HepG2 (cell line): ENCODE measurements around the gene LAMA5. TPM values are rescaled to one million over a fixed set of nuclear protein-coding genes. Genes with fewer than 3 reads are reported as not detected.
A peak's percentile ranks its signal among the peaks of the same experiment; 100 is the strongest.

Experiments
- ATAC-seq: fragments of 200-7000 bp; cut with Tn5 transposase; 3 replicates; pipeline ENCODE4 v1.9.1; 2020; ENCODE audit warnings: mild to moderate bottlenecking, moderate library complexity
- BruUV-seq: library from RNA; stranded (reverse); fragments of 400-500 nt; replicated peaks from 2 replicates; lab custom pipeline; 2021; lab: Mats Ljungman, UMichigan
- CTCF ChIA-PET: fragments of 300-600 bp; formaldehyde crosslinking; extraction: SDS; loops from one replicate; lab custom pipeline; 2021; ENCODE audit warnings: low total read pairs, inconsistent platforms, low intra/inter-chr PET ratio; lab: Yijun Ruan, JAX
- POLR2A ChIA-PET: fragments of 350-600 bp; sonication (Branson Sonifier 250); formaldehyde crosslinking; loops from one replicate; lab custom pipeline; 2020; ENCODE audit warnings: antibody characterized with exemption, inconsistent platforms; lab: Yijun Ruan, JAX
- DNase-seq: peaks from one replicate; pipeline ENCODE4 v3.0.0-alpha.2; 2015; ENCODE audit warnings: low spot score
- FAIRE-seq: peaks from 3 replicates; lab custom pipeline; 2011; peaks lifted over from hg19 to GRCh38; lab: Jason Lieb, UNC
- H2AFZ ChIP-seq: one replicate; pipeline ENCODE4 v1.6.1; 2011; ENCODE audit warnings: low read length, inconsistent platforms
- H3K27ac ChIP-seq: fragments of 300-600 bp; 3 replicates; pipeline ENCODE4 v1.8.0; 2011; ENCODE audit warnings: mixed run types, mild to moderate bottlenecking, mixed read lengths, low read length, inconsistent platforms; ENCODE audit not compliant: insufficient read depth; ENCODE audit errors: extremely low read length
- H3K27me3 ChIP-seq, 2 experiments: fragments of 200-600 bp in 1 of 2; 2 replicates in 1 of 2; 3 replicates in 1 of 2; pipeline versions ENCODE4 v1.6.0 to v1.8.0; 2011; ENCODE audit warnings: low read length in 2 of 2, mild to moderate bottlenecking in 2 of 2, moderate library complexity in 2 of 2, inconsistent platforms in 1 of 2; ENCODE audit not compliant: insufficient read depth in 2 of 2, control insufficient read depth in 1 of 2
- H3K36me3 ChIP-seq, 2 experiments: fragments of 200-600 bp in 1 of 2; replicated peaks in 1 of 2; 2 replicates in 1 of 2; 3 replicates in 1 of 2; pipeline versions ENCODE4 v1.5.1 to v1.8.0; 2011; ENCODE audit warnings: low read length in 2 of 2, inconsistent platforms in 1 of 2; ENCODE audit not compliant: insufficient read depth in 2 of 2, control insufficient read depth in 1 of 2
- H3K4me1 ChIP-seq: 2 replicates; pipeline ENCODE4 v1.5.1; 2012; ENCODE audit warnings: low read length, inconsistent platforms; ENCODE audit not compliant: insufficient read depth
- H3K4me2 ChIP-seq: 2 replicates; pipeline ENCODE4 v1.6.0; 2011; ENCODE audit warnings: low read depth, low read length, inconsistent platforms
- H3K4me3 ChIP-seq, 3 experiments: fragments of 200-600 bp in 1 of 3; sonication (generic), shearing (Covaris generic) in 1 of 3; replicated peaks in 1 of 3; 2 replicates each; pipeline ENCODE4 v1.5.1; 2011 to 2016; ENCODE audit warnings: low read length in 3 of 3, inconsistent platforms in 2 of 3, low read depth in 2 of 3, mild to moderate bottlenecking in 2 of 3, control low read depth in 1 of 3, mixed read lengths in 1 of 3; ENCODE audit not compliant: insufficient read depth in 1 of 3
- H3K79me2 ChIP-seq: one replicate; pipeline ENCODE4 v1.6.1; 2011; ENCODE audit warnings: low read length, inconsistent platforms; ENCODE audit not compliant: insufficient read depth
- H3K9ac ChIP-seq: 2 replicates; pipeline ENCODE4 v1.6.0; 2011; ENCODE audit warnings: mild to moderate bottlenecking, low read depth, low read length, inconsistent platforms; ENCODE audit not compliant: insufficient read depth
- H3K9me3 ChIP-seq: 2 replicates; pipeline ENCODE4 v1.5.1; 2012; ENCODE audit warnings: mild to moderate bottlenecking, low read length
- H4K20me1 ChIP-seq: 2 replicates; pipeline ENCODE4 v1.6.0; 2011; ENCODE audit warnings: inconsistent platforms, mild to moderate bottlenecking, low read length, moderate library complexity; ENCODE audit not compliant: insufficient read depth
- AGO2 ChIP-seq: fragments of 200-400 bp; formaldehyde crosslinking; optimal IDR thresholded peaks from 2 replicates; pipeline ENCODE3; 2017; ENCODE audit warnings: mild to moderate bottlenecking, low read depth, low read length, moderate library complexity
- CBFB ChIP-seq: sonication (generic); formaldehyde crosslinking; IDR thresholded peaks from 2 replicates; pipeline ENCODE4 v1.4.0; 2020; ENCODE audit warnings: missing genetic modification reagents
- DNMT1 ChIP-seq: sonication (generic); formaldehyde crosslinking; IDR thresholded peaks from 2 replicates; pipeline ENCODE4 v1.5.1; 2020; ENCODE audit warnings: mild to moderate bottlenecking, missing genetic modification reagents
- HES4 ChIP-seq: sonication (generic); formaldehyde crosslinking; IDR thresholded peaks from 2 replicates; pipeline ENCODE4 v1.9.0; 2021; ENCODE audit warnings: mild to moderate bottlenecking, missing genetic modification reagents, borderline replicate concordance
- HNRNPK ChIP-seq: fragments of 200-400 bp; formaldehyde crosslinking; IDR thresholded peaks from 2 replicates; pipeline ENCODE4 v1.6.1; 2018; ENCODE audit warnings: low read length, low read depth, moderate library complexity, mild to moderate bottlenecking; ENCODE audit not compliant: poor library complexity, severe bottlenecking
- HNRNPL ChIP-seq: fragments of 200-400 bp; formaldehyde crosslinking; IDR thresholded peaks from 2 replicates; pipeline ENCODE4 v1.6.1; 2017; ENCODE audit warnings: mild to moderate bottlenecking, low read depth, low read length
- KDM5A ChIP-seq: fragments of 200-600 bp; sonication (generic); IDR thresholded peaks from 2 replicates; pipeline ENCODE4 v1.7.0; 2018; ENCODE audit warnings: antibody characterized with exemption, mild to moderate bottlenecking, low read length, borderline replicate concordance
- KLF11 ChIP-seq: IDR thresholded peaks from 2 replicates; pipeline ENCODE4 v1.6.1; 2016; ENCODE audit warnings: missing compliant biosample characterization
- NCOA2 ChIP-seq: sonication (generic); formaldehyde crosslinking; IDR thresholded peaks from 2 replicates; pipeline ENCODE4 v1.8.0; 2022; ENCODE audit warnings: inconsistent platforms
- PAF1 ChIP-seq: IDR thresholded peaks from 2 replicates; pipeline ENCODE4 v1.6.1; 2016; ENCODE audit warnings: missing genetic modification reagents, missing compliant biosample characterization
- PATZ1 ChIP-seq: sonication (generic); formaldehyde crosslinking; IDR thresholded peaks from 2 replicates; pipeline ENCODE4 v1.4.0; 2020; ENCODE audit warnings: missing genetic modification reagents
- PITX1 ChIP-seq: sonication (generic); formaldehyde crosslinking; IDR thresholded peaks from 2 replicates; pipeline ENCODE4 v1.5.1; 2020; ENCODE audit warnings: mild to moderate bottlenecking, missing genetic modification reagents
- RBFOX2 ChIP-seq: fragments of 200-400 bp; formaldehyde crosslinking; IDR thresholded peaks from 2 replicates; pipeline ENCODE4 v1.6.1; 2017; ENCODE audit warnings: low read depth, mild to moderate bottlenecking, low read length
- TARDBP ChIP-seq: sonication (generic); formaldehyde crosslinking; IDR thresholded peaks from 2 replicates; pipeline ENCODE4 v1.8.0; 2022; ENCODE audit warnings: mild to moderate bottlenecking, missing genetic modification reagents
- ZBTB33 ChIP-seq: sonication (generic); formaldehyde crosslinking; IDR thresholded peaks from 2 replicates; pipeline ENCODE4 v1.4.0; 2020; ENCODE audit warnings: missing genetic modification reagents
- ZBTB44 ChIP-seq: sonication (generic); formaldehyde crosslinking; IDR thresholded peaks from 2 replicates; pipeline ENCODE4 v1.4.0; 2020; ENCODE audit warnings: missing genetic modification reagents
- ZFP82 ChIP-seq: sonication (generic); formaldehyde crosslinking; IDR thresholded peaks from 2 replicates; pipeline ENCODE4 v1.5.1; 2020; ENCODE audit warnings: mild to moderate bottlenecking, missing genetic modification reagents, borderline replicate concordance
- ZNF446 ChIP-seq: sonication (generic); formaldehyde crosslinking; IDR thresholded peaks from 2 replicates; pipeline ENCODE4 v1.5.0; 2020; ENCODE audit warnings: mild to moderate bottlenecking, missing genetic modification reagents
- WGBS: methylation state at CpG from one replicate; pipeline ENCODE4 v1.1.6; 2017; ENCODE audit warnings: low lambda C conversion rate; 5-methylcytosine and 5-hydroxymethylcytosine counted together
- in situ Hi-C: cut with HindIII; loops from 2 replicates; pipeline ENCODE4 v1.10.0; 2017; ENCODE audit warnings: low pct_unique_long_range_greater_than_20kb; ENCODE audit not compliant: extremely low pct_ligation_motif_present
- intact Hi-C: fragments of 100-400 bp; cut with micrococcal nuclease; formaldehyde crosslinking; loops from one replicate; pipeline ENCODE4 v1.10.0; 2022; ENCODE audit not compliant: unreplicated experiment
- polyA plus RNA-seq, 8 experiments: library from polyadenylated mRNA; depleted of rRNA in 3 of 8; stranded (reverse) in 7 of 8; unstranded in 1 of 8; fragments of >200 nt; fragmentation: Illumina TruSeq in 4 of 8; extraction: Trizol in 4 of 8; gene quantifications; 2 replicates each; pipeline versions ENCODE4 v1.2.1 to v1.2.3, GENCODE V29; 2011 to 2016; ENCODE audit warnings: low read depth in 4 of 8, missing spikeins in 1 of 8, mixed read lengths in 1 of 8; ENCODE audit not compliant: insufficient read depth in 1 of 8
- total RNA-seq, 5 experiments: library from RNA; depleted of rRNA; stranded (reverse); fragments of >200 nt; fragmentation: Illumina TruSeq; extraction: Trizol; gene quantifications; 2 replicates each; pipeline ENCODE4 v1.2.3, GENCODE V29; 2016; ENCODE audit warnings: low read depth in 1 of 5

The LAMA5 gene
- total and polyA plus RNA-seq, 2 of the 13 experiments (the other 11 are each of a cell fraction or from before 2014, with no cell fraction given) = 21.0 to 44.7 TPM

GRCh38 chr20:62309947-62310756 lies 57.0 kb downstream of the LAMA5 start:
- POLR2A ChIA-PET = interaction anchor here (1.2 to 8.3 kb wide), 2 partner anchors 58 to 65 kb away, joined by 4 to 187 read pairs; partner anchors contain the start of gene LAMA5
- intact Hi-C loops = no loop called here
- peaks cover 19% of the 10 kb centered on the region for H3K4me1 ChIP-seq
- TF ChIP-seq ZBTB33 (CRISPR knock-in tag) (no peak), HES4 (0 out of 2 replicates have a peak, but pooled peaks have one; percentile 55), TARDBP (CRISPR knock-in tag) (no peak), PATZ1 (peak; percentile 40; the same call in 1 of the 2 replicates), HNRNPK (peak; percentile 33), DNMT1 (CRISPR knock-in tag) (no peak), CBFB (CRISPR knock-in tag) (no peak), KDM5A (no peak), ZNF446 (CRISPR knock-in tag) (0 out of 2 replicates have a peak, but pooled peaks have one; percentile 40), HNRNPL (peak; percentile 90; the same call in 1 of the 2 replicates), ZBTB44 (no peak), AGO2 (peak; percentile 74), PITX1 (CRISPR knock-in tag) (no peak), NCOA2 (CRISPR knock-in tag) (no peak), ZFP82 (no peak), PAF1 (no peak), RBFOX2 (peak; percentile 20; the same call in 1 of the 2 replicates), KLF11 (no peak)

More at GRCh38 chr20:62309947-62310756, 57.0 kb downstream of the LAMA5 start:
- no TSS peak for BruUV-seq
- ATAC-seq (peak; percentile 4), DNase-seq (no peak), FAIRE-seq (no peak)
- Histone ChIP-seq H3K27me3 (no peaks in the 10 kb centered on the region), H3K9ac (no peak overlapping the region), H3K4me2 (no peak overlapping the region), H3K4me3 (no peak overlapping the region), H3K79me2 (peaks cover 11% of the 10 kb centered on the region), H3K27ac (no peak overlapping the region), H3K9me3 (no peaks in the 10 kb centered on the region), H2AFZ (no peak overlapping the region), H3K36me3 (peaks cover 65 to 95% of the 10 kb centered on the region in 2 experiments), H4K20me1 (peaks cover 6% of the 10 kb centered on the region; the same call in 1 of the 2 replicates)
- in situ Hi-C loops = no loop called here
- CTCF ChIA-PET = no interaction called here
- 90% methylated on average over 25 of the region's 29 CpGs for WGBS
